GM19468 (cell line): ENCODE data around the gene ERC1.
"Not testable (repeated sequence)": the region's sequence is repeated elsewhere in the genome, so short reads cannot be mapped to it uniquely, and the experiment has no call there.

Experiments used
- ATAC-seq: cut with Tn5 transposase; IDR thresholded peaks from one replicate; pipeline ENCODE4 v1.9.1; 2021; ENCODE audit warnings: mild to moderate bottlenecking, moderate library complexity, moderate number of reproducible peaks; ENCODE audit not compliant: unreplicated experiment; ENCODE audit errors: extremely low read depth

Gene ERC1

GRCh38 chr12:1338483-1339177, 347.6 kb downstream of the ERC1 start:
- no peak for ATAC-seq

- ATAC-seq, result not testable (repeated sequence)
Observed at GRCh38 chr12:1339178-1339541, 348.1 kb downstream of the ERC1 start.

GRCh38 chr12:1339618-1340319, 348.7 kb downstream of the ERC1 start:
- no peak for ATAC-seq

- ATAC-seq, result not testable (repeated sequence)
Observed at GRCh38 chr12:1341270-1341669, 350.2 kb downstream of the ERC1 start.

- no peak for ATAC-seq
Observed at GRCh38 chr12:1343422-1343821, 352.4 kb downstream of the ERC1 start.

GRCh38 chr12:1344245-1344644, 353.2 kb downstream of the ERC1 start:
- no peak for ATAC-seq

GRCh38 chr12:1346126-1346525, 355.1 kb downstream of the ERC1 start:
- ATAC-seq, result no peak

GRCh38 chr12:1347294-1347693, 356.3 kb downstream of the ERC1 start:
- no peak for ATAC-seq

- no peak for ATAC-seq
Observed at GRCh38 chr12:1348606-1349005, 357.6 kb downstream of the ERC1 start.

- ATAC-seq, result no peak
Observed at GRCh38 chr12:1350055-1350933, 359.3 kb downstream of the ERC1 start.

GRCh38 chr12:1350934-1351240, 359.9 kb downstream of the ERC1 start:
- ATAC-seq, result no peak

GRCh38 chr12:1351926-1352325, 360.9 kb downstream of the ERC1 start:
- ATAC-seq, result no peak

- no peak for ATAC-seq
Observed at GRCh38 chr12:1353451-1353850, 362.4 kb downstream of the ERC1 start.

- no peak for ATAC-seq
Observed at GRCh38 chr12:1355396-1355795, 364.4 kb downstream of the ERC1 start.

GRCh38 chr12:1355871-1356270, 364.8 kb downstream of the ERC1 start:
- ATAC-seq, result not testable (repeated sequence)

GRCh38 chr12:1356285-1356684, 365.3 kb downstream of the ERC1 start:
- ATAC-seq, result no peak

- no peak for ATAC-seq
Observed at GRCh38 chr12:1357171-1357570, 366.1 kb downstream of the ERC1 start.

GRCh38 chr12:1357711-1358110, 366.7 kb downstream of the ERC1 start:
- no peak for ATAC-seq

- no peak for ATAC-seq
Observed at GRCh38 chr12:1360441-1361210, 369.6 kb downstream of the ERC1 start.

GRCh38 chr12:1362143-1362662, 371.2 kb downstream of the ERC1 start:
- ATAC-seq, result no peak
